Fibroblast of skin of abdomen (primary cell): ENCODE data around the gene GGACT.
"Not testable (repeated sequence)": the region's sequence is repeated elsewhere in the genome, so short reads cannot be mapped to it uniquely, and the experiment has no call there.

Experiments used
- DNase-seq: peaks from one replicate; pipeline ENCODE4 v3.0.0-alpha.2; 2013

The GGACT gene

DNA sequence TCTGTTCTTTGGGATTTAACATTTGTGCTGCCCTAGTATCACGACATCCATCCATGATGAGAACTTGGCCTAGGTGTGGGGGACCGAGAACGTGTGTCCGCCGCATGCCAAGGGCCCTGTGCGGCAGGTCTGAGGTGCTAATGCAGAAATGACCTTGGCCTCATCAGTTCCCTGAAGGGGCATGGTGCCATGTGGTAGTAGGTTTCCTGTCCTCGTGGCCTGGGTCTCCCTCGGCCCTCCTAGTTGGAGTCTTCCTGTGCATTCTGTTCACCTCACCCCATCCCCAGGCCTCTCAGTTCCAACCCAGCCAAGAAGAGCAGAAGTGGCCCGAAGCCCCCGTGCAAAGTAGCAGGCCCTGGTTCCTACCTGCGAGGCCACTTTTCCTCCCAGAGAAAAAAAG is 59.8 kb downstream of the GGACT start:
- DNase-seq, result no peak

GRCh38 chr13:100528353-100528752 is 60.2 kb downstream of the GGACT start:
- no peak for DNase-seq

DNA sequence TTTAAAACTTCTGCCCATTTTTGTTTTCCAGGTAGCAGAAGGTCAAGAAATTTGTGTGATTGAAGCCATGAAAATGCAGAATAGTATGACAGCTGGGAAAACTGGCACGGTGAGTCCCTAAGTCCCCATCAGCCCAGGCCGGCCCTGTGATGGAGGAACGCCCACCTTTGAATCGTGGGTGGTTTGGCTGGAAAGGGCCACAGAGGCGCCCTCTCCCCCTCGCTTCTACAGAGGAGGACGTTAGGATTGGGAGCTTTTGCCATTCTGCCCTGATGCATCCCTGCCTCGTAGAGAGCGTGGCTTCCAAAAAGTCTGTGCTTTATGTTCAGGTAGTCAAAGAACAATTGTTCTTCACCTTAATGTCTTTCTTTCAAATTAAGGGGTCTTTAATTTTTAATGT is 60.9 kb downstream of the GGACT start:
- no peak for DNase-seq

GRCh38 chr13:100526318-100527000 is 62.1 kb downstream of the GGACT start:
- no peak for DNase-seq

- DNase-seq, result no peak
Observed at GRCh38 chr13:100525453-100526317, 62.9 kb downstream of the GGACT start.

DNA sequence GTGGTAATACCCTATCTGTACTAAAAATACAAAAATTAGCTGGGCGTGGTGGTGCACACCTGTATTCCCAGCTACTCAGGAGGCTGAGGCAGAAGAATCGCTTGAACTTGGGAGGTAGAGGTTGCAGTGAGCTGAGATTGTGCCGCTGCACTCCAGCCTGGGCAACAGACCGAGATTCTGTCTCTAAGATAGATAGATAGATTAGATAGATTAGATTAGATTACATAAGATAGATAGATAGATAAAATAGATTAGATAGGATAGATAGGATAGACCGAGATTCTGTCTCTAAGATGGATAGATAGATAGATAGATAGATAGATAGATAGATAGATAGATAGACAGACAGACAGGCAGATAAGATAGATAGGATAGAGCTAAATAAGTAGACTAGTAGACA is 63.9 kb downstream of the GGACT start:
- DNase-seq, result not testable (repeated sequence)

- no peak for DNase-seq
Observed at GRCh38 chr13:100523981-100524386, 64.6 kb downstream of the GGACT start.

- no peak for DNase-seq
Observed at GRCh38 chr13:100523411-100523810, 65.2 kb downstream of the GGACT start.

GRCh38 chr13:100522618-100523309 is 65.8 kb downstream of the GGACT start:
- no peak for DNase-seq

- no peak for DNase-seq
Observed at GRCh38 chr13:100521851-100522617, 66.6 kb downstream of the GGACT start.

GRCh38 chr13:100520936-100521850 is 67.4 kb downstream of the GGACT start:
- DNase-seq, result peak; percentile 16

DNA sequence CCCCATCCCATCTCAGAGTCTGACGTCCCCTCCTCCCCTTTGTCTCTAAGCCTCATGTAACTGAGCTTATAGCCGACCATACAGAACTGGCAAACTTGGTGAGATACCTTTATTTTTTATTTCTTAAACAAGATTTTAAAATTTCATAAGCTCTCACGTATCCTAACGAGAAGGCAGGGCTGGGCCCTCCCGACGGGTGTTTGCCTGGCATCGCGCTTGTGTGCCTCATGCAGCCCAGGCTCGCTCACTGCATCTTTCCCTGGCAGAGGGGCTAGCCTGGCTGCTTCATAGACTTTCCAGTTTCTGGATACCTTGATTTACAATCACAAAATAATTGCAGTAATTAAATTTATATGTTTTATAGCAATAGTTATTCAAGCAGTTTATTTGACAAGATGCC is 69.0 kb downstream of the GGACT start:
- no peak for DNase-seq

DNA sequence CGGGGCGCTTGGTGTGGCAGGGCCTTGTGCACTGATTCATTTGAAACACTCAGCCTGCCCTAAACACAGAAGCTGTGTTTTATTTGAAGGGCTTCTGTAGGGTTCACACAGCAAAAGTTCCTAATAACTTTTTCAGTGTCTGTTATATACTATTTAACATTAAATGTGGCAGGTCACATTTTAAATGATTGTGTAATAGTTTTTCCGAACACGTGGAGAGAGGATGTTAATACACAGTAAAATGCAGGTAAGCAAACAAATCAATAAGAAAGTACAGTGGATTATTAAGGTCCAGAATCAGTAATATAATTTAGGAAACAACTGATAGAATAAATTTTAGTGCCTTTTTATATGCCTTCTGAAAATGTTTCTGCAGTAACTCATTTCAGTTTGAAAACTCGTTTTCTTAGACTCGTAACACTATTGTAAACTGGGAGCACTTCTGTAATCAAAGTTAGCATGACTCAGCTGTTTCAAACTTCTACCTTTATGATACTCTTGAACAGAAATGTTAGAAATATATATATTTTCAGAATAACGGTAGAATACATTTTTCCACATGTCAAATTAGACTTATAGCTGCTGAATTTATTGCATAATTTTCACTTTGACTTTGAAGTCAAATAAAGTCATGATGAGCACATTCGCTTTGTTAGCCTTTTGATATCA is 70.1 kb downstream of the GGACT start:
- no peak for DNase-seq

- no peak for DNase-seq
Observed at GRCh38 chr13:100517728-100518127, 70.9 kb downstream of the GGACT start.

DNA sequence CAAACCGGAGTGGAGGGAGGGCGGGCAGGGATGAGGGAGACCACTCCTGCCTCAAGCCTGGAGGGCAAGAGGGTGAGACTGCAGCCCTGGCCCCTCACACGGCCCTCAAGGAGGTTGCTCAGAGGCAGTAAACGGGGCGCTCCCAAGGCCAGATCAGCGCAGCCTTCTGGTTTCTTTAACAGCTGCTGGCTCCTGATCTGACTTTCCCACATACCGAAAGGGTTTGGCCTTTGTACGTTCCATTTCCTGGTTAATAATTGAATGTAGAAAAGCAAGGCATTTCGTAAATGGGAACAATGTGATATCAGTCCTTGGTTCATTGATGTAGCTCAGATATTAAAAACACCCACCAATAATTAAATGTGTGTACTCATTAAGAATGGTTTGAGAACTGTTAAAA is 71.5 kb downstream of the GGACT start:
- no peak for DNase-seq

GRCh38 chr13:100515410-100515800 is 73.2 kb downstream of the GGACT start:
- DNase-seq, result no peak

- peak; percentile 68 for DNase-seq
Observed at GRCh38 chr13:100514788-100515409, 73.7 kb downstream of the GGACT start.

GRCh38 chr13:100513987-100514670 is 74.5 kb downstream of the GGACT start:
- DNase-seq, result no peak

- DNase-seq, result no peak
Observed at GRCh38 chr13:100513171-100513570, 75.4 kb downstream of the GGACT start.

GRCh38 chr13:100512422-100512821 is 76.2 kb downstream of the GGACT start:
- peak; percentile 15 for DNase-seq
